ENCODE measurements around the gene PRKG1. TPM values are rescaled to one million over a fixed set of nuclear protein-coding genes. Genes with fewer than 3 reads are reported as not detected.
A peak's percentile ranks its signal among the peaks of the same experiment; 100 is the strongest.

Gene PRKG1
- total RNA-seq, 2 donors from 2014 or later: 0.42 TPM; not detected in 1

DNA sequence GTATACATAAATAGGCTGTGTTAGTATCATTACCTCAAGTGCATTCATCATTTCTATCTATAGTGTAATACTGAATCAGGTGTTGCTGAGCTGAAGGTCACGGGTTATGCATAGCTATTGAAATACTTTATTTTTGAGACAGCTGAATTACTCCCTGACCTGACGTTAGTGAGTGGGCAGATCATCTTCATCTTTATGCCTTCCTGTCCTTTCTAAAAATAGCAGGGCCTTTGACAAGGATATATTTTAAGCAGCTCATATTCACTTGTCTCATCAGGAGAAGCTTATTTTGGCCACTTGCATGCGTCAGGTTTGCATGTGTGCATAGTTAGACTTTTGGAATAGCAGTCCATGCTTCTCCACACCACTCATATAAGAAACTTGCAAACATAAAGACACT, 1176.2 kb downstream of the PRKG1 start:
- ATAC-seq (replicated peaks): no peak
- no peaks in the 10 kb centered on the region for H3K4me1 Mint-ChIP-seq

GRCh38 chr10:52252307-52252706, 1178.0 kb downstream of the PRKG1 start:
- H3K4me1 Mint-ChIP-seq: no peaks in the 10 kb centered on the region
- no peak overlapping the region for H3K27ac Mint-ChIP-seq
- no peak for ATAC-seq (replicated peaks)
- H3K4me3 Mint-ChIP-seq: no peak overlapping the region
- no peaks in the 10 kb centered on the region for H3K9me3 Mint-ChIP-seq
- no peaks in the 10 kb centered on the region for H3K36me3 Mint-ChIP-seq (ENCODE audit: low read depth)
- peaks cover 5% of the 10 kb centered on the region for H3K27me3 Mint-ChIP-seq

More for the DNA sequence above, 1176.2 kb downstream of the PRKG1 start:
- Mint-ChIP-seq H3K27ac (no peak overlapping the region), H3K36me3 (ENCODE audit: low read depth) (no peaks in the 10 kb centered on the region), H3K4me3 (no peak overlapping the region), H3K27me3 (peaks cover 5% of the 10 kb centered on the region), H3K9me3 (no peaks in the 10 kb centered on the region)

GRCh38 chr10:52256832-52257691, 1182.8 kb downstream of the PRKG1 start:
- Mint-ChIP-seq H3K9me3 (no peaks in the 10 kb centered on the region), H3K4me1 (no peaks in the 10 kb centered on the region), H3K4me3 (no peak overlapping the region), H3K27me3 (no peaks in the 10 kb centered on the region), H3K27ac (no peak overlapping the region), H3K36me3 (ENCODE audit: low read depth) (no peaks in the 10 kb centered on the region)
- ATAC-seq (replicated peaks): peak; percentile 67

DNA sequence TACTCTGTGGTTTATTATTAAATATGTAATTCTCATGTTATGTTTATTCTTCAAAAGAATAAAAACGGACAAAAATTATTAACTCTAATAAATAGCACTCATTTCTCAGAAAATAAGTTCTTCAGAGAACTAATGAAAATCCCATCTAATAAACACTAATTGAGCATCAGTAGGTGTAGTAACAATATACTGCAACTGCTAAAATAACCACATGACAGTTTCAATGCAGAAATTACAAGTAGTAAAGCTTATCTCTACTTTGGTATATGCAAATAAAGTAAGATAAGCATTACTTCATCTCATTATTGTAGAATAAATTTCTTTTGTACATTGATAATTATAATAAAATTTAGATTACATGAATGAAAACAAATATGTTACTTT, 1183.4 kb downstream of the PRKG1 start:
- no peak overlapping the region for H3K27ac Mint-ChIP-seq
- no peak overlapping the region for H3K4me3 Mint-ChIP-seq
- no peaks in the 10 kb centered on the region for H3K36me3 Mint-ChIP-seq (ENCODE audit: low read depth)
- H3K4me1 Mint-ChIP-seq: no peaks in the 10 kb centered on the region
- H3K27me3 Mint-ChIP-seq: no peaks in the 10 kb centered on the region
- H3K9me3 Mint-ChIP-seq: no peaks in the 10 kb centered on the region
- no peak for ATAC-seq (replicated peaks)

- no peaks in the 10 kb centered on the region for H3K4me1 Mint-ChIP-seq
- no peak overlapping the region for H3K4me3 Mint-ChIP-seq
- H3K9me3 Mint-ChIP-seq: no peaks in the 10 kb centered on the region
- no peak overlapping the region for H3K27ac Mint-ChIP-seq
- ATAC-seq (replicated peaks): no peak
- H3K27me3 Mint-ChIP-seq: no peaks in the 10 kb centered on the region
- no peaks in the 10 kb centered on the region for H3K36me3 Mint-ChIP-seq (ENCODE audit: low read depth)
These were observed 1184.6 kb downstream of the PRKG1 start for GRCh38 chr10:52258799-52259425.

- H3K9me3 Mint-ChIP-seq: no peaks in the 10 kb centered on the region
- H3K4me1 Mint-ChIP-seq: no peaks in the 10 kb centered on the region
- no peak overlapping the region for H3K27ac Mint-ChIP-seq
- no peak overlapping the region for H3K4me3 Mint-ChIP-seq
- no peak for ATAC-seq (replicated peaks)
- H3K36me3 Mint-ChIP-seq (ENCODE audit: low read depth): no peaks in the 10 kb centered on the region
- no peaks in the 10 kb centered on the region for H3K27me3 Mint-ChIP-seq
These were observed 1185.1 kb downstream of the PRKG1 start for GRCh38 chr10:52259426-52259812.

- H3K4me1 Mint-ChIP-seq: no peaks in the 10 kb centered on the region
- H3K4me3 Mint-ChIP-seq: no peak overlapping the region
- no peaks in the 10 kb centered on the region for H3K27me3 Mint-ChIP-seq
- H3K27ac Mint-ChIP-seq: no peak overlapping the region
- peak; percentile 35 for ATAC-seq (replicated peaks)
- no peaks in the 10 kb centered on the region for H3K36me3 Mint-ChIP-seq (ENCODE audit: low read depth)
- H3K9me3 Mint-ChIP-seq: no peaks in the 10 kb centered on the region
These were observed 1187.1 kb downstream of the PRKG1 start for GRCh38 chr10:52261362-52261761.

GRCh38 chr10:52265131-52265926, 1191.0 kb downstream of the PRKG1 start:
- Mint-ChIP-seq H3K27me3 (no peaks in the 10 kb centered on the region), H3K9me3 (no peaks in the 10 kb centered on the region), H3K36me3 (ENCODE audit: low read depth) (no peaks in the 10 kb centered on the region), H3K4me3 (no peak overlapping the region), H3K4me1 (no peaks in the 10 kb centered on the region), H3K27ac (no peak overlapping the region)
- ATAC-seq (replicated peaks): no peak

- H3K36me3 Mint-ChIP-seq (ENCODE audit: low read depth): no peaks in the 10 kb centered on the region
- no peaks in the 10 kb centered on the region for H3K9me3 Mint-ChIP-seq
- H3K27me3 Mint-ChIP-seq: no peaks in the 10 kb centered on the region
- H3K27ac Mint-ChIP-seq: no peak overlapping the region
- no peaks in the 10 kb centered on the region for H3K4me1 Mint-ChIP-seq
- ATAC-seq (replicated peaks): no peak
- H3K4me3 Mint-ChIP-seq: no peak overlapping the region
These were observed 1192.6 kb downstream of the PRKG1 start for GRCh38 chr10:52266858-52267257.

DNA sequence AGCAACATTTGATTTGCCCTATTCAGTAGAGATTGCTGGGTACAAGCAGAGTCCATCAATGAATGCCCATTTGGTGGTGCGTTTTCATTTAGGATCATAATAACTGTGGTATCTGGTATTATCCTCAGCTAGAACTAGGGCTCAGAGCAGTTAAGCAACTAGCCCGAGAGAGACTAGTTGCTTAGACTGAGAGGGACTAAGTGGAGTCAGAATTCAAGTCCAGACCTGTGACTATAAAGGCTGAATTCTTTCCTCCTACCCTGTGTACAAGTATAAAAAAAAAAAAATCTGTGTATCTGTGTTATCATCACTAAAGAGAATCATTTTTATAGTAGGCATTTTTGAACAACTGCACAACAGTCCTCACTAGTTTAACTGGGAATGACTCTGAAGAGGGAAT, 1194.5 kb downstream of the PRKG1 start:
- no peaks in the 10 kb centered on the region for H3K4me1 Mint-ChIP-seq
- H3K4me3 Mint-ChIP-seq: no peak overlapping the region
- no peaks in the 10 kb centered on the region for H3K36me3 Mint-ChIP-seq (ENCODE audit: low read depth)
- no peak for ATAC-seq (replicated peaks)
- no peaks in the 10 kb centered on the region for H3K27me3 Mint-ChIP-seq
- no peaks in the 10 kb centered on the region for H3K9me3 Mint-ChIP-seq
- H3K27ac Mint-ChIP-seq: no peak overlapping the region

- H3K27me3 Mint-ChIP-seq: no peaks in the 10 kb centered on the region
- H3K36me3 Mint-ChIP-seq (ENCODE audit: low read depth): no peaks in the 10 kb centered on the region
- no peak for ATAC-seq (replicated peaks)
- no peak overlapping the region for H3K27ac Mint-ChIP-seq
- no peak overlapping the region for H3K4me3 Mint-ChIP-seq
- H3K4me1 Mint-ChIP-seq: no peaks in the 10 kb centered on the region
- H3K9me3 Mint-ChIP-seq: no peaks in the 10 kb centered on the region
These were observed 1194.9 kb downstream of the PRKG1 start for GRCh38 chr10:52269233-52269632.

- Mint-ChIP-seq H3K9me3 (peaks cover 3% of the 10 kb centered on the region), H3K4me1 (no peaks in the 10 kb centered on the region), H3K36me3 (ENCODE audit: low read depth) (no peaks in the 10 kb centered on the region), H3K4me3 (no peak overlapping the region), H3K27me3 (peaks cover 4% of the 10 kb centered on the region), H3K27ac (no peak overlapping the region)
- no peak for ATAC-seq (replicated peaks)
These were observed 1201.9 kb downstream of the PRKG1 start for GRCh38 chr10:52276163-52276562.

- H3K27me3 Mint-ChIP-seq: peaks cover 4% of the 10 kb centered on the region
- no peak overlapping the region for H3K27ac Mint-ChIP-seq
- peaks cover 3% of the 10 kb centered on the region for H3K9me3 Mint-ChIP-seq
- H3K4me3 Mint-ChIP-seq: no peak overlapping the region
- no peak for ATAC-seq (replicated peaks)
- no peaks in the 10 kb centered on the region for H3K36me3 Mint-ChIP-seq (ENCODE audit: low read depth)
- no peaks in the 10 kb centered on the region for H3K4me1 Mint-ChIP-seq
These were observed 1202.7 kb downstream of the PRKG1 start for GRCh38 chr10:52276986-52277385.

GRCh38 chr10:52279546-52279945, 1205.3 kb downstream of the PRKG1 start:
- H3K9me3 Mint-ChIP-seq: peaks cover 3% of the 10 kb centered on the region
- no peak overlapping the region for H3K4me3 Mint-ChIP-seq
- peaks cover 4% of the 10 kb centered on the region for H3K27me3 Mint-ChIP-seq
- no peaks in the 10 kb centered on the region for H3K4me1 Mint-ChIP-seq
- no peak overlapping the region for H3K27ac Mint-ChIP-seq
- H3K36me3 Mint-ChIP-seq (ENCODE audit: low read depth): no peaks in the 10 kb centered on the region
- no peak for ATAC-seq (replicated peaks)

GRCh38 chr10:52280051-52280450, 1205.8 kb downstream of the PRKG1 start:
- Mint-ChIP-seq H3K27ac (no peak overlapping the region), H3K9me3 (peaks cover 3% of the 10 kb centered on the region), H3K27me3 (peaks cover 4% of the 10 kb centered on the region), H3K36me3 (ENCODE audit: low read depth) (no peaks in the 10 kb centered on the region), H3K4me3 (no peak overlapping the region), H3K4me1 (no peaks in the 10 kb centered on the region)
- no peak for ATAC-seq (replicated peaks)
